Measurements from ENCODE around the gene RASGRF2. TPM values are rescaled to one million over a fixed set of nuclear protein-coding genes. Genes with fewer than 3 reads are reported as not detected.

RASGRF2 gene
- total RNA-seq, 1 donor: under 0.01 TPM

DNA sequence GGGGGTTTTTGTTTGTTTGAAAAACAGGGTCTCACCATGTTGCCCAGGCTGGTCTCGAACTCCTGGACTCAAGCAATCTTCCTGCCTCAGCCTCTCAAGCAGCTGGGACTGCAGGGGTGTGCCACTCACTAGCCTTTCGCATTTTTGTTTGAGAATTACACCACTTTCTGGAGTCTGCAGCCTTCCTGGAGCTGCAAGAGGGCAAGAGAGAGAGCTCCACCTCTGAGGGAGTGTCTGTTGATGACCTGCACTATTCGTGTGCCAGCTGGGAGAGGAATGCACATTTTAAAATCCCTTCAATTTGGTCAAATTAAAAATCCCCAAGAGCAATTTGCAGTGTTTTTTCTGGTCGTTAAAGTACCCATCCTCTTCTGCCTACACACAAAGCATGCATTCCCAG lies 267.9 kb downstream of the RASGRF2 start:
- no peak for DNase-seq (ENCODE audit: low read depth in 2 of 3, low spot score in 2 of 3)

DNA sequence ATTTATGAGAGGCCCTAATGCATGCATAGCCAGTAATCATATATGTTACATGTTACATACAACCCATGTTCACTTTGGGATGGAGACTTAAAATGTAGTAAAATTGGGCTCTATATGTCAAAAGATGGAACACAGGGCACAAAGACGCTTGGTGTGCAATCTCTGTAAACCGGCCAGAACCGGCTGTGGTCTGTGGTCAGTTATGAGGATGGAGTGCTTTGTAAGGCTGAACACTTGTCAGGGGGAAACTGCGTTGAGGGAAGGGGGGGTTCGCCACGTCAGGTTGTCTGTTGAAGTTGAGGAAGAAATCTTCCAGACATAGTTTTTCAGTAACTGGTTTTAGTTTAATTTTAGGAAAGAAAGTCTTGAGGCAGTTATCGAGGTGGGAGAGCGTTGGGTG lies 270.3 kb downstream of the RASGRF2 start:
- peak in 1 of 3 donors; percentile 18 for DNase-seq (ENCODE audit: low read depth in 2 of 3, low spot score in 2 of 3)

DNA sequence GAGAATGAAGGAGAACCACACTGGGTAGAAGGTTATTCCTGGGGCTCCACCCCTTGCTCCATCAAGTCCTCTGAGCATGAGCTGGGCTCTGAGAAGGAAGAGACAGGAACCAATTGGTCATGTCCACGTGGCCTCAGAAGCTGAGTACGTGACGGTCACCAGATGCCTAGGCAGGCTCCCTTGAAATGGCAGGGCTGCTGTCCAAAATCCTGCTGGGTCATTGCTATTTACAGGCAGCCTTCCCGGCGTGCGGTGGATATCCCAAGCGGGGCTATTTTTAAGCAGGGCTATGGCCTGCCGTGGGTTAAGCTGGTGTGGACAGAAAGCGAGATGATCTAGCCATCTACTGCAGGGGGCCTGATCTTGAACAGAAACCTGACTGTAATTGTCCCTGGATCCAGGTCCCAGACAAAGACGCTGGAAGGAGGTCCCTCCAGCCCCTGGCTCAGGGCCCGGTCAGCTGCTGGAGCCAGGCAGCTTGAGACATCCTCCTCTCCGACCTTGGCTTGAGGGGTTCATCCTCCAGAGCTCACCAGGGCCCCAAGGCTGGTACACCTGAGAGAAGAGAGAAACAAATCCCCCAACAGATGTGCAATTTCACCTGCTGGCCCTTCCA lies 272.4 kb downstream of the RASGRF2 start:
- DNase-seq (ENCODE audit: low read depth in 2 of 3, low spot score in 2 of 3): no peak

GRCh38 chr5:81233080-81233634 lies 273.0 kb downstream of the RASGRF2 start, which contains the start of gene CKMT2:
Gene CKMT2, plus strand, starts transcription at chr5:81233322. Its CDS starts 17,811 bp downstream, at chr5:81251133.
- DNase-seq (ENCODE audit: low read depth in 2 of 3, low spot score in 2 of 3): peak in 2 of 3 donors; percentile 11 to 26

- DNase-seq (ENCODE audit: low read depth in 2 of 3, low spot score in 2 of 3): no peak
Observed at GRCh38 chr5:81234299-81234698, 274.1 kb downstream of the RASGRF2 start.

DNA sequence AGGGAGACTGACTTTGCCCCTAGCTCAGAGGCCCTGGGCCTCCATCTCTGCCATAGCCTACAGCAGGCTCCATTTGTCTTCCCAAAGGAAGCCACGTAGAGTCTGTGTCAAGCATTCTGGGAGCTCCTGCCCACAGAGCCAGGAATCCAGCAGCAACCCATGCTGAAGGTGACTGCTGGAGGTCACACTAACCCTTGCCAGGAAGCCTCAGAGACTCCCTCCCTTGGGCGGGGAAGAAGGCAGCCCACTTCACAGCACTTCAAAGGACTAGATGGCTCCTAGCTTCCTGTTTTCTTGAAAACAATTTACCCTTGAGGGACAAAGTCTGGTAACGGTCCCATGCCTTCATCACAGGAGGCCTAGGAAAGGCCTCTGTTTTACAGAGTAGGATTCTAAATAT lies 274.6 kb downstream of the RASGRF2 start:
- no peak for DNase-seq (ENCODE audit: low read depth in 2 of 3, low spot score in 2 of 3)

DNA sequence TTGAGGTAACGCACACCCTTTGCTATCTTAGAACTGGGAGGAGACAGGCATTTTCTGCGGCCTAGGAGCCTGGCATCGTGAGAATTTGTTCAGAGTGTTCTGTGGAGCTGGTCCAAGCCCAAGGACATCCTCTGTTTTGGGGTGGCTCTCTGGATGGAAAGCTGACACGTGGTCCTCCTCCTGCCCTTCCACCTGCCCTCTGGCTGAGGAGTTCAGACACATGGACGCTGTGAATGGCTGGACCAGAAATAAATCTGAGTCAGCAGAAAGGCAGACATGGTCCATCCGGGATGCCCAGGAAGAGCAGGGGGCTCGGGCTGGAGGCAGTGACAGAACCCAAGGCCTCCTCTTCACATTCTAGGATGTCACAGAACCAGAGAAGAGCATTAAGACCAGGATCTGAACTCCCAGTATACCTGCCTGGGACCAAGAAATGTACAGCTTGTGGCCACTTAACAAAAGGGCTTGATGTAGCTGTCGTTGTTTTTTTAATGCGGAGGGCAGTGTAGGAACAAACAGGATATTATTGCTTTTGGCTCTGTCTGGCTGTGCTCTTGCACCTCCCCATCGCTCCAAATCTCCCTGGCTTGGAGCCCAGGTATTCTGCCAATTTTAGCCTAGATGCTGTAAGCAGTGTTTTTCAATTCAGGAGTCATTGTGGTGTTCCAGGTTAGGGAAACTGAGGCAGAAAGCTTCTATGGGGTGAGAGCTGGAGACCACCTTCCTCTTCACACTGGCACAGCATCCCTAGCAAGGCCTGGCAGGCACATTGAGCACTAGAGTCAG lies 275.3 kb downstream of the RASGRF2 start:
- DNase-seq (ENCODE audit: low read depth in 2 of 3, low spot score in 2 of 3): no peak

GRCh38 chr5:81238460-81238859 lies 278.3 kb downstream of the RASGRF2 start:
- no peak for DNase-seq (ENCODE audit: low read depth in 2 of 3, low spot score in 2 of 3)

GRCh38 chr5:81239613-81240012 lies 279.4 kb downstream of the RASGRF2 start:
- no peak for DNase-seq (ENCODE audit: low read depth in 2 of 3, low spot score in 2 of 3)

DNA sequence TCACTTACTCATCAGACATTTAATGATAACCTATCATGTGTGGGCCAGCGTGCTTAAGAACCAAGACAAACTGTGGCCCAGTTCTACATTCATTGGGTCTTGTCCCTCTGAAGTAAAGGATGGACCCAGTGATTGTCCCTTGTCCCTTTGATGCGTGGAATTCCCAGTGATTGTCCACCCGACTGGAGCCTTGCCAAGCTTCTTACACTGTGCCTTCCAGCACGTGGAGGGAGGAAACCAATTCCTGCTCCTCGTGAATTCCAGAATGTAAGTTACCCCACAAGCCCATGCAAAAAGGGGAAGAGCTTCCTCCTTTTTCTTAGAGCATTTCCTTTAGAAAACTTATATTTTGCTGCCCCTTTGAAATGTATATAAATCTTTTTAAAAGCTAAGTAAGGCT lies 280.8 kb downstream of the RASGRF2 start:
- no peak for DNase-seq (ENCODE audit: low read depth in 2 of 3, low spot score in 2 of 3)

- no peak for DNase-seq (ENCODE audit: low read depth in 2 of 3, low spot score in 2 of 3)
Observed at GRCh38 chr5:81241961-81242648, 281.9 kb downstream of the RASGRF2 start.

GRCh38 chr5:81242906-81243436 lies 282.8 kb downstream of the RASGRF2 start:
- no peak for DNase-seq (ENCODE audit: low read depth in 2 of 3, low spot score in 2 of 3)

GRCh38 chr5:81244451-81244850 lies 284.3 kb downstream of the RASGRF2 start:
- no peak for DNase-seq (ENCODE audit: low read depth in 2 of 3, low spot score in 2 of 3)

GRCh38 chr5:81245871-81246235 lies 285.7 kb downstream of the RASGRF2 start:
- DNase-seq (ENCODE audit: low read depth in 2 of 3, low spot score in 2 of 3): no peak

DNA sequence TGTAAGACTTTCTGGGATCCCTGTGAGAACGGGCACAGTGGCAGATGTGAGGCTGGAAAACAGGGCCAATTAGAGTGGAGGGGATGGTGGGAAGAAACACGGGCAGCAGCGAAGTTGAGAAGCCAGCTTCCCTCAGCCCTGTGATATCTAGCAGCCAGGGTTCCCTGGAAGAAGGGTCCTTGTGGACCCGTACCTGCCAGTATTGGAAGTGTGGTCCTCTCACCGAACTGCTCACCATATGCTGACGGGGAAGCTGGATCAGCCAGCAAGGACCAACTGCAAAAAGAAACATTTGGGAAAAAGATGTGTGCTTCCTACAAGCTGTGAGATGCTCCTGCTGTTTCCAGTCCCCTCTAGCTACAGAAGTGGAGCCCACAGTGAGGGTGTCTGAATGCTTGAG lies 286.5 kb downstream of the RASGRF2 start:
- no peak for DNase-seq (ENCODE audit: low read depth in 2 of 3, low spot score in 2 of 3)

GRCh38 chr5:81247441-81247972 lies 287.3 kb downstream of the RASGRF2 start:
- no peak for DNase-seq (ENCODE audit: low read depth in 2 of 3, low spot score in 2 of 3)

- no peak for DNase-seq (ENCODE audit: low read depth in 2 of 3, low spot score in 2 of 3)
Observed at GRCh38 chr5:81249240-81249639, 289.1 kb downstream of the RASGRF2 start.

DNA sequence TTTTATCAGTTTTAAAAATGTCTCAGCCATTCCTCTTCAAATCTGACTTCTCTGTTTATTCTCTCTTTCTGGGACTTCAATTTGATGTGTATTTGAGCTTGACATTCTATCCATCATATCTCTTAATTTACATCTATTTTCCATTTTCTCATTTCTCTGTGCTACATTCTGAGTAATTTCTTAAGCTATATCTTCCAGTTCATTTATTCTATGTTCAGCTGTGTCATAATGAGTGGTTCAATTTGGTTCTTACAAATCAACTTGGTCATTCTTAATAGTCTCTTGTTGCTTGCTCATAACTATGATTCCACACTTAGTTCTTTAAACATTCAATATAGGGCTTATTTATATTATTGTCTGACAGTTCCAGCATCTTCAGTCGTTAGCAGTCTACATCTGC lies 289.8 kb downstream of the RASGRF2 start:
- no peak for DNase-seq (ENCODE audit: low read depth in 2 of 3, low spot score in 2 of 3)

GRCh38 chr5:81251922-81252321 lies 291.8 kb downstream of the RASGRF2 start:
- no peak for DNase-seq (ENCODE audit: low read depth in 2 of 3, low spot score in 2 of 3)

GRCh38 chr5:81252904-81253303 lies 292.7 kb downstream of the RASGRF2 start:
- DNase-seq (ENCODE audit: low read depth in 2 of 3, low spot score in 2 of 3): no peak

DNA sequence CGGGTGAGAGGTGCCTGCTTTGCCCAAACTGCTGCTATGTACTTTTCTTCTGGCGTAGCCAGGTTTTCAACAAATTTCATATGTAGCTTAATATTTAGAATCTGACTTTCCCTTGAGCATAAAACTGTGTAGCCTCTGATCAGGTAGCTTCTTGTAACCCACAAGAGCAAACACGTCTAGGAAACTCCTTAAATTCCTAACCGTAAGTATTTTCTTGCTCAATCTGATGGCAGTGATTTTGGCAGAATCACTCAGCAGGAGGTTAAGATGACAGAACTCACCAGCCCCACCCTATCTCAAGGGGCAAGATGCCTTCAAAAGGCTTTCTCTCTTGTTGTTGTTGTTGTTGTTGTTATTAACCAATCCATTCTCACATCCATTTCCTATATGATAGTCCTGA lies 293.7 kb downstream of the RASGRF2 start:
- DNase-seq (ENCODE audit: low read depth in 2 of 3, low spot score in 2 of 3): no peak
